Stimulated activated CD8-positive, alpha-beta memory T cell treated with anti-CD3 and anti-CD28 coated beads, Interleukin-7, amount 100 ng/mL, for 4 hours (primary cell): ENCODE measurements around the gene PARVB.
A peak's percentile ranks its signal among the peaks of the same experiment; 100 is the strongest.

Experiments used
- DNase-seq, 2 donors: peaks; one replicate each; pipeline ENCODE4 v3.0.0-alpha.2; 2020; ENCODE audit warnings: low read depth in 2 of 2

PARVB gene

DNA sequence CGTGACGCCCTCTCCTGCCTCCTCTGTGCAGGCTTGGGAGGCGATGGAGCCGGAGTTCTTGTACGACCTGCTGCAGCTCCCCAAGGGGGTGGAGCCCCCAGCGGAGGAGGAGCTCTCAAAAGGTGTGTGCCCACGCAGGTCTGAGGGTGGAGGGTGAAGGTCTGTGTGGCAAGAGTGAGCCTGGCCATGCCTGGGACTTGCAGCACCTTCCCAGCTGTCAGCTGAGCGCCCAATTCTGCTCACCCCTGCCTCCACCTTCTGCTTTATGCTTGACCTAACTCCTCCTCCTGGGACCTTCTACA, 159.1 kb downstream of the PARVB start:
- DNase-seq: peak in 1 of 2 donors; percentile 12

- no peak for DNase-seq
Measured at GRCh38 chr22:44184006-44184405, 159.9 kb downstream of the PARVB start.

GRCh38 chr22:44185237-44186120, 161.4 kb downstream of the PARVB start:
- DNase-seq: no peak

GRCh38 chr22:44186121-44186510, 162.0 kb downstream of the PARVB start:
- DNase-seq: no peak

- no peak for DNase-seq
Measured at GRCh38 chr22:44186737-44187136, 162.6 kb downstream of the PARVB start.

- no peak for DNase-seq
Measured at GRCh38 chr22:44187652-44188230, 163.6 kb downstream of the PARVB start.

- DNase-seq: no peak
Measured at GRCh38 chr22:44188316-44188715, 164.2 kb downstream of the PARVB start.

DNA sequence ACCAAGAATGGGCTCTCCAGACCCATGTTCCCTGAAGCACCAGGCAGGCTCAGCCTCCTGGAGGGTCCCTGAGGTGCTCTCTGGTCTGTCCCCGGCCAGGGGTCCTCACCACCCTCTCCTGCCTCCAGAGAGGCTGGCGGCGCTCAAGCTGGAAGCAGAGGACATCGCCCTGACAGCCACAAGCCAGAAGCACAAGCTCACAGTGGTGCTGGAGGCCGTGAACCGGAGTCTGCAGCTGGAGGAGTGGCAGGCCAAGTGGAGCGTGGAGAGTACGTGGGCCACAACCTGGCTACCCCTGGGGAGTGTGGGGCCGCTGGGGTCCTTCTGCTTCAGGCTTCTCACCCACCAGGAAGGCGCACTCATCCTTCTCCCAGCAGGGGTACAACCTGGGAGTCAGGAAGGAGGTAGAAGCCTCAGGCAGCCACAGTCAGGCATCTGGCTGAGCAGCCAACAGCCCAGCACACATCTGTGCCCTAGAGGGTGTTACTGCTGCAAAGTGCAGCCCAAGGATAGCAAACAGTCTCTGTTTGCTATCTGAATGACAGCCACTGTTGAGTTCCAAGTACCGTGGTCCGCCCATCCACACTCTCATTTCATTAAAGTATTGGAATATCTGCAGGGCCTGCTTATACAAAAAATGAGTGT, 165.0 kb downstream of the PARVB start:
- no peak for DNase-seq

GRCh38 chr22:44190381-44190976, 166.4 kb downstream of the PARVB start:
- no peak for DNase-seq

DNA sequence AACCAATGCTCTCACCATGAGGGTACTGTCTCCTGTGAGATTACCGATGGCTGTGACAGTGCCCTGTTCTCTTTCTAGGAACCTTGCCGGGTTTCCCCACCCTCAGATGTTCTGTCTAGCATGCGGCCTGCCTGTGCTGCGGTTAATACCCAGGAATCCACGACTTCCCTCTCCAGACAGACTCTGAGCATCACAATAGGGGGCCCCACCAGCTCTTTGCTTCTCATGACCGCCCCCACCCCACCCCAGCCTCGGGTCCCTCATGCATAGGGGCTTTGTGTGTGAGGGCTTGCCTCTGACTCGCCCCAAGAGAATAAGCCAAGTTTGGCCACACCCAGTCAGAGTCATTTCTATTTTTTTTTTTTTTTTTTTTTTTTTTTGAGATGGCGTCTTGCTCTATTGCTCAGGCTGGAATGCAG, 166.9 kb downstream of the PARVB start:
- peak; percentile 23 to 29 for DNase-seq

DNA sequence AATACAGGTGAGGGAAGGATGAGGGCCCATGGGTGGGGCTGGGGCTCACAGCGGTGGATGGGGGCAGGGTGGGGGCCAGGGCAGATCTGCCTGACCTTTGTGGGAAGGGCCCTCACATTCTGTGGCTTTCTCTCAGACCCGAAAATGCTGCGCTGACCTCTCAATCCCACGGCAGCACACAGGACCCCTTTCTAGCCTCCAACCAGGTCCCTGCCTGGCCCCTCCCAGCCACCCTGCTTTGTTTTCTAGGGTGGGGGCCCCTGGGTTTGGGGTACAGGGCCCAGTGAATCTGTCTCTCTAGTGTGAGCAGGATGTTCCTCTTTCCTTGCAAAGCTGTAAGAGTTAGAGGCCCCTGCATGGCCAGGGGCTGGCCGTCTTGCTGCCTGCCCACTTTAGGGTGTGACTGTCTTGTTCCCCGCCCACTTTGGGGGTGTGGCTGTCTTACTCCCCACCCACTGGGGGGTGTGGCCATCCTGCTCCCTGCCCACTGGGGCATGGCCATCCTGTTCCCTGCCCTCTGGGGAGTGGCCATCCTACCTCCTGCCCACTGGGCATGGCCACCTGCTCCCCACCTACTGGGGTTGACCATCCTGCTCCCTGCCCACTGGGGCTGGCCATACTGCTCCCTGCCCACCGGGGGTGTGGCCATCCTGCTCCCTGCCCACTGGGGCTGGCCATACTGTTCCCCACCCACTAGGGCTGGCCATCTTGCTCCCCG, 168.2 kb downstream of the PARVB start:
- peak in 1 of 2 donors; percentile 11 for DNase-seq

- no peak for DNase-seq
Measured at GRCh38 chr22:44192816-44193534, 168.9 kb downstream of the PARVB start.

GRCh38 chr22:44193535-44193891, 169.4 kb downstream of the PARVB start:
- no peak for DNase-seq

GRCh38 chr22:44194569-44194968, 170.5 kb downstream of the PARVB start:
- no peak for DNase-seq

DNA sequence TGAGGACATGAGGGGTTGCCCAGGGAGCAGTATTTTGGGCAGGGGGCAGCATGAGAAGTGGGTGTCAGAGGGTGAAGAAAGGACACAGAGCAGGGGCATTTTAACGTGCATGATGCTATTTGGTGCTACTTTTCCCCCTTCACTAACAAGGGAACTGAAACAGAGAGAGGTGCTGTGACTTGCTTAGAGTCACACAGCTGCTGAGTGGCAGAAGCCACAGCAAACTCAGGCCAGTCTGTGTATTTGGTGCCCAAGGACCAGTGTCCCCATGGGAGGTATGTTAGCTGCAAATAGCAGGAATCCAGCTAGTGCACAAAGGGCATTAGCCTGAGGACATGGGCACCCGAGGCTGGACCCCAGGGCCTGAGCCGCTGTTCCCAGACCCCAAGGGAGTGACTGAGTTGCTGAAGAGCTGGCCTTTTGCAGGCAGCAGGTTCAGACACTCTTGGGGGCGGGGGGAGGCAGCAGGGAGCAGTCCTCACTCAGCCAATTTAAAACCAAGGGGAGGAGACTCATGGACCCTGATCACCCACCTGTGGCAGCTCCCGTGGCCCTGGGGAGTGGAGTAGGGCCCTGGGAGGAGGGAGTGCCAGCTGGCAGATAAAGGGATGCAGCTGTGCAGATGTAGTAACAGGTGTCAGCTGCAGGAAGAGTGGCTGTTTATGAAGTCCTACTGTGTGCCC, 171.2 kb downstream of the PARVB start:
- no peak for DNase-seq

DNA sequence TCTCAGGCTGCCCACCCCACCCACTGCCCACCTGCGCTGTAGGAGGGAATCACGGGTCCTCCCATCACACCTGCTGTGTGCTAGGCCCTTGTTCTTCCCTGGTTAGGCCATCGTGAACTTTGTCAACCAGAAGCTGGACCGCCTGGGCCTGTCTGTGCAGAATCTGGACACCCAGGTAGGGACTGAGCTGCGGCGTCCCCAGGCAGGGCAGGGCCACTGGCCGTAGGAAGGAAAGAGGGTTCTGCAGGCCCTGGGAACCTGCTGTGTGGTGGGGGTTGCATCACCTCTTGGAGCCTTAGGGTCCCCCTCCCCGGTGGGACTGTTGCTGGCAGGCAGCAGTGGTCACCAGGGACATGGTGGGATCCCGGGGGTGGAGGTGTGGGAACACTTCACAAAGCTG, 172.1 kb downstream of the PARVB start:
- DNase-seq: no peak

- DNase-seq: no peak
Measured at GRCh38 chr22:44196731-44197131, 172.6 kb downstream of the PARVB start.

DNA sequence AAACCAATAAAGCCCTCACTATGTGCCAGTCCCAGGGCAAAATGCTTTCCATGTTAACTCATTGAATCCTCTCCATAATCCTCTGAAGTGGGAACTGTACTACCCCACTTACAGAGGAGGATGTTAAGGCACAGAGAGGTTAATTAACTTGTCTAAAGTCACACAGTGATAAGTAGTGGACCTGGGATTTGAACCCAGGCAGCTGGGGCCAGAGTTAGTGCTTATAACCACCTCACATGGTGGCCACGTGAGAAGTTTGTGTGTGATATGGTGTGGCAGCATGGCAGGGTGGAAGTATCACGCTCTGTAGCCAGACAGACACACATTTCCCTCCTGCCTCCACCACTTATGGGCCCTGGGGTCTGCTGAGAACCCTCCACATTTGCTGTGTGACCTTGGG, 173.2 kb downstream of the PARVB start:
- DNase-seq: no peak

- DNase-seq: no peak
Measured at GRCh38 chr22:44199164-44199563, 175.1 kb downstream of the PARVB start.

DNA sequence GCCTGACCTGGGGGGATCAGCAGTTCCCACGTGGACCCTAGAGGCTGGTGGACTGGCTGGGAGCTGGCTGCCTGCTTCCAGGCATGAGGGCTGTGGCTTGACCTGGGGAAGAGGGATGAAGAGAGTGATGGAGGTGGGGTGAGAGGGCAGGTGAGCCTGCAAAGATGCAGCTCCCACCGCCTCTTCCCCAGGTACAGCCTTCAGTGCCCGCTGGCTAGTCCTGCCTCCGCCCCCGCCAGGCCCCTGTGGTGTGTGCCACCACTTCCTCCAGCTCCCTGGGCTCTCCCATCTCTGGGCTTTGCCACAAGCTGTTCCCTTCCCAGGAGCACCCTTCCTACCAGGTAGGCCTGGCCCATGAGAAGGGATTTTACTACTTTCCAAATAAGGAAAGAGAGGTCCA, 175.8 kb downstream of the PARVB start:
- no peak for DNase-seq

GRCh38 chr22:44200451-44200850, 176.3 kb downstream of the PARVB start:
- DNase-seq: no peak
